Body of pancreas (tissue), 4 donors: Measurements from ENCODE around the gene STK17A. TPM values are rescaled to one million over a fixed set of nuclear protein-coding genes. Genes with fewer than 3 reads are reported as not detected.

Experiments used
- ATAC-seq: fragments of 150-250 bp; one replicate; pipeline ENCODE4 v1.9.1; 2016
- DNase-seq, 4 donors: peaks; one replicate each; pipeline ENCODE4 v3.0.0-alpha.2; 2019
- H3K27ac ChIP-seq, 4 donors: fragments of 200-600 bp; sonication (generic); 1 replicate in 3 of 4; 2 replicates in 1 of 4; pipeline versions ENCODE4 v1.5.1 to v1.6.1; 2016 to 2019; ENCODE audit warnings: mild to moderate bottlenecking in 1 of 4, mixed read lengths in 1 of 4, moderate library complexity in 1 of 4
- H3K27me3 ChIP-seq, 2 donors: fragments of 200-600 bp; sonication (generic); one replicate each; pipeline ENCODE4 v1.6.0; 2016; ENCODE audit warnings: mild to moderate bottlenecking in 1 of 2
- H3K36me3 ChIP-seq, 2 donors: fragments of 200-600 bp; sonication (generic); replicated peaks in 1 of 2; 2 replicates each; pipeline ENCODE4 v1.5.1; 2016; ENCODE audit warnings: low read depth in 2 of 2; ENCODE audit not compliant: insufficient read depth in 1 of 2
- H3K4me1 ChIP-seq: fragments of 200-600 bp; sonication (generic); one replicate; pipeline ENCODE4 v1.6.0; 2016
- H3K4me3 ChIP-seq, 2 donors: fragments of 200-600 bp; sonication (generic); 1 replicate in 1 of 2; 2 replicates in 1 of 2; pipeline ENCODE4 v1.5.1; 2016 to 2019
- H3K9me3 ChIP-seq, 3 donors: fragments of 200-600 bp; sonication (generic); 1 replicate in 2 of 3; 2 replicates in 1 of 3; pipeline ENCODE4 v1.5.1; 2016
- POLR2A ChIP-seq, 3 donors: fragments of 450-650 bp; IDR thresholded peaks; one replicate each; pipeline ENCODE4 v1.6.1; 2016; ENCODE audit warnings: antibody characterized with exemption in 3 of 3, mild to moderate bottlenecking in 2 of 3
- WGBS, 2 donors: methylation state at CpG; one replicate each; pipeline ENCODE4 v1.1.5; 2017; 5-methylcytosine and 5-hydroxymethylcytosine counted together
- intact Hi-C: fragments of 100-400 bp; cut with DNase I; formaldehyde crosslinking; loops from one replicate; pipeline ENCODE4 v1.15.1; 2023
- total RNA-seq, 2 donors: library from RNA; depleted of rRNA; stranded (reverse); fragments of >200 nt; gene quantifications; one replicate each; pipeline ENCODE4 v1.1.0, GENCODE V29; 2016
- TF ChIP-seq, protein P1 (sequence below), 7 experiments: fragments of 450-650 bp in 4 of 7; fragments of 200-600 bp in 3 of 7; sonication (generic) in 3 of 7; IDR thresholded peaks; one replicate each; pipeline ENCODE4 v1.5.1; 2016 to 2019; ENCODE audit warnings: antibody characterized with exemption in 7 of 7

The STK17A gene
- total RNA-seq, 2 donors from 2014 or later: 8.6 to 18.7 TPM

DNA sequence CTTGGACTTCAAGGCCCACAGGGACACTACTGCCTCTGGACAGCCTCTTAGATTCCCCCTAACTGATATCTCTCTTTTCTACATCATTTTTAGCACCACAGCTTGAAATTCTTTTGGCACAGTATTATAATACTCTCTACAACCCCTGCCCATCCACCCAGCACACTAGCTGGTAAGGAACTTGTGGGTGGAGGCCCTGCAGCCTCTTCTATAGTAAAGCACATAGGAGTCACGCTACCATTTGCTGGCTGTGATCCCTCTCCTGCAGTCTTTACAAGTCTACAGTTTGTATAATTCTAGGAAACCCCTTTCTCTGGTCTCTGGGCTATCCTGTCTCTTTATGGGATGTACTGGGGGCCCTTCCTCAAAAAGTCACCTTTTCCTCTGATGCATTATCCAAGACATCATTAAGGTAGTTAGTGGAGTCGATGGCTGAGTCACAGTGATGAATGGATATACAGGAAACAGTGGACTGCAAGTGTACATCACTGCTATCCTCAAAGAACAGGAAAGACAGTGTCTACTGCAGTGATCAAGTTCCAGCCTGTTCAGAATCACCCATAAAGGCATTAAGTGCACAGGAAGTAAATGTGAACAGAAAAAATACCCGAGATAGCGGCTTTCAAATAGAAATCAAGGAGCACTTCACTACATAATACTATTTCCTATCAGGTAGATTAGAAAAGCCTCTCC lies 54.4 kb downstream of the STK17A start:
- ATAC-seq (no peak), DNase-seq (no peak)
- intact Hi-C loops: no loop called here
- no peak for TF ChIP-seq POLR2A (IDR thresholded peaks at IDR 0.05)
- TF ChIP-seq, protein P1, sequence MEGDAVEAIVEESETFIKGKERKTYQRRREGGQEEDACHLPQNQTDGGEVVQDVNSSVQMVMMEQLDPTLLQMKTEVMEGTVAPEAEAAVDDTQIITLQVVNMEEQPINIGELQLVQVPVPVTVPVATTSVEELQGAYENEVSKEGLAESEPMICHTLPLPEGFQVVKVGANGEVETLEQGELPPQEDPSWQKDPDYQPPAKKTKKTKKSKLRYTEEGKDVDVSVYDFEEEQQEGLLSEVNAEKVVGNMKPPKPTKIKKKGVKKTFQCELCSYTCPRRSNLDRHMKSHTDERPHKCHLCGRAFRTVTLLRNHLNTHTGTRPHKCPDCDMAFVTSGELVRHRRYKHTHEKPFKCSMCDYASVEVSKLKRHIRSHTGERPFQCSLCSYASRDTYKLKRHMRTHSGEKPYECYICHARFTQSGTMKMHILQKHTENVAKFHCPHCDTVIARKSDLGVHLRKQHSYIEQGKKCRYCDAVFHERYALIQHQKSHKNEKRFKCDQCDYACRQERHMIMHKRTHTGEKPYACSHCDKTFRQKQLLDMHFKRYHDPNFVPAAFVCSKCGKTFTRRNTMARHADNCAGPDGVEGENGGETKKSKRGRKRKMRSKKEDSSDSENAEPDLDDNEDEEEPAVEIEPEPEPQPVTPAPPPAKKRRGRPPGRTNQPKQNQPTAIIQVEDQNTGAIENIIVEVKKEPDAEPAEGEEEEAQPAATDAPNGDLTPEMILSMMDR (IDR thresholded peaks at IDR 0.05): no peak
- H3K4me1 ChIP-seq: peaks cover 30% of the 10 kb centered on the region
- H3K36me3 ChIP-seq: peaks cover 0 to 1% of the 10 kb centered on the region in 2 donors
- no peak overlapping the region for H3K4me3 ChIP-seq
- peak overlapping the region in 1 of 4 donors; percentile 64 for H3K27ac ChIP-seq
- 69 to 82% methylated on average over 4 of the region's 4 CpGs for WGBS, 2 donors
- H3K27me3 ChIP-seq: no peaks in the 10 kb centered on the region
- no peaks in the 10 kb centered on the region for H3K9me3 ChIP-seq

DNA sequence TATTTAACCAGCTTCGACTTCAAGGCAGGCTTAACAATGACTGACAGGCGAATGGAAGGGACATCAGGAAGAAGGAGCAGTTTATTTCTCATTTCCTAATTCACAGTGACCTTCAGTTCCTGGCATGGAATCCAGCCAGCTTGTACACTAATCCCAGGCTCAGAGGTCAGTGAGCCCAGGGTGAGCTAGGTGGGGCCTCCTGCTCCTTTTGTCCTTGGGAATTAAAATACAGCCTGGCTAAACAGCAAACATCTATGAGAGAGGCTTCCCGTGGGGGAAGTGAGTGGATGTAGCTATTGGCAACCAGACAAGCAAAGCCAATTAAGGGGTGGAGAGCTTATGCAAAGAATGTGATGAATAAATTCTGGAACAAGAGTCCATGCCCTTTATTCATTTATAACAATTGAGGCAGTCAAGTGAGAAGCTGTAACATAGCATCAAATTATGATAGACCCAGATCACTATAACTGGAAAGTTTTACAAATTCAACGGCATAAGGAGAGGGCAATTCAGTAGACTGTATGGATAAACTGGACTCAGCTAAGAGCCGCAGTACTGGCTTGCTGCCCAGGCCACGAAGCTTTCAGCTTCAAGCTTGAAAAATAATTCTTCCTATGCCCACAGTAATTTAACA lies 57.1 kb downstream of the STK17A start:
- Histone ChIP-seq H3K27me3 (no peaks in the 10 kb centered on the region), H3K9me3 (no peaks in the 10 kb centered on the region), H3K27ac (peak overlapping the region; percentile 31 to 83 (median 68)), H3K4me1 (peaks cover 33% of the 10 kb centered on the region), H3K4me3 (no peak overlapping the region), H3K36me3 (no peaks in the 10 kb centered on the region)
- peak; percentile 88 for ATAC-seq
- WGBS, 2 donors: 23 to 30% methylated on average over 6 of the region's 6 CpGs
- intact Hi-C loops: no loop called here
- no peak for TF ChIP-seq POLR2A (IDR thresholded peaks at IDR 0.05)
- TF ChIP-seq, protein P1 (IDR thresholded peaks at IDR 0.05): no peak
- peak; percentile 64 to 84 (median 76) for DNase-seq

DNA sequence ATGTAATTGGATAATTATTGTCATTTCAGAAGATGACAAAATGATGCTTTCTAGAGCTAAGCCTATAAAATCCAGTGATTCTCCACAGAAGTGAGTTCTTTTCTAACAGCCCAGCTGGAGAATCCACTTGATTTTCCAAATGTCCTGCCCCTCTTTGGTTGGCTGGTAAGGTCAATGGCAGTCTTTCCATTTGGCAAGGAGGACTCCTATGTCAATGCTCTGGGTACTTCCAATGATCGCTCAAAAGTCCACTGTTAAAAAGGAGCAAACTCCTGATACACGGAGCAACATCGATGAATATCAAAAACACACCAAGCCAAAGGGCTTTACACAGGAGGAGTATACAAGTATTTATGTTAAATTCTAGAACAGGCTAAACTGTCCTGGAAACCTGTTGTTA lies 57.8 kb downstream of the STK17A start:
- Histone ChIP-seq H3K4me1 (peaks cover 29% of the 10 kb centered on the region), H3K9me3 (no peaks in the 10 kb centered on the region), H3K36me3 (no peaks in the 10 kb centered on the region), H3K4me3 (no peak overlapping the region), H3K27ac (peak overlapping the region in 3 of 4 donors; percentile 60 to 83 (median 75)), H3K27me3 (no peaks in the 10 kb centered on the region)
- DNase-seq (no peak), ATAC-seq (no peak)
- TF ChIP-seq POLR2A (IDR thresholded peaks at IDR 0.05): no peak
- TF ChIP-seq, protein P1 (IDR thresholded peaks at IDR 0.05): no peak
- intact Hi-C loops: no loop called here
- 97 to 99% methylated on average over 3 of the region's 3 CpGs for WGBS, 2 donors

DNA sequence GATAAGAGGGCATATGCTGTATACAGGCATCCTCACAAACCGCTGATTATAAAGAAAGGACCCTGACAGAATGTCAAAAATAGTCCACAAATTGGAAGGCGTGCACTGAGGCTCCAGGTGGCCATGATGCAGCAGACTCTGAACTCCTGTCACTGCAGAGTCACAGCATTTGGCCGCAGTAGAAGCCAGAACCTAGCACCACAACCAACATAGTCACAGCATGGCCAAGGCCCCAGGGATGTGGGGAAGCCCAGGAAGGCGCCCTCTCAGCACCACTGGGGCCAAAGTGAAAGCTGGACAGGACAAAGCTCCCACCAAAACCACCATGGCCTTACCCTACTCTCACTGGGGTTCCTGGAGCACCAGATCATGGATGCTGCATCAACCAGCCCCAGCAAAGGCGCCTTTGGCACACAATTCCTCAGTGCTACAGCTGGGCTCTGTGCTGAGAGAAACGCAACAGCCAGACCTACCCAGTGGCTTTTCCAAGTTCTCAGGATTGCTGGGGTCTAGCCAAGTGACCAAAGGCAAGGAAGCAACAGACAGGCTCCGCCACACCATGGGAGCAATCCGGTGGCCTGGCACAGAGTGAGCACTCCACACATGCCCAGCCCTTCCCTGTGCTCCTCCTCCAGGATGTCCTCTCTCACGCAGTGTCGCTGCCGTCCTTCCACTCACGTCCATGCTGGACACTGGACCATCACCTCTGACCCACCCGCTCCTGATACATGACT lies 60.2 kb downstream of the STK17A start:
- H3K36me3 ChIP-seq: no peaks in the 10 kb centered on the region
- H3K9me3 ChIP-seq: no peaks in the 10 kb centered on the region
- no peak for TF ChIP-seq POLR2A (IDR thresholded peaks at IDR 0.05)
- TF ChIP-seq, protein P1 (IDR thresholded peaks at IDR 0.05): no peak
- intact Hi-C loops: no loop called here
- H3K4me1 ChIP-seq: peaks cover 45% of the 10 kb centered on the region
- H3K27ac ChIP-seq: no peak overlapping the region
- no peak overlapping the region for H3K4me3 ChIP-seq
- no peaks in the 10 kb centered on the region for H3K27me3 ChIP-seq
- 95 to 97% methylated on average over 10 to 13 of the region's 13 CpGs for WGBS, 2 donors
- DNase-seq (no peak), ATAC-seq (no peak)
